Measurements from ENCODE around the gene NTRK1. TPM values are rescaled to one million over a fixed set of nuclear protein-coding genes. Genes with fewer than 3 reads are reported as not detected.

The NTRK1 gene
- total and polyA plus RNA-seq, 2 experiments from 2014 or later: 0.08 to 0.11 TPM

DNA sequence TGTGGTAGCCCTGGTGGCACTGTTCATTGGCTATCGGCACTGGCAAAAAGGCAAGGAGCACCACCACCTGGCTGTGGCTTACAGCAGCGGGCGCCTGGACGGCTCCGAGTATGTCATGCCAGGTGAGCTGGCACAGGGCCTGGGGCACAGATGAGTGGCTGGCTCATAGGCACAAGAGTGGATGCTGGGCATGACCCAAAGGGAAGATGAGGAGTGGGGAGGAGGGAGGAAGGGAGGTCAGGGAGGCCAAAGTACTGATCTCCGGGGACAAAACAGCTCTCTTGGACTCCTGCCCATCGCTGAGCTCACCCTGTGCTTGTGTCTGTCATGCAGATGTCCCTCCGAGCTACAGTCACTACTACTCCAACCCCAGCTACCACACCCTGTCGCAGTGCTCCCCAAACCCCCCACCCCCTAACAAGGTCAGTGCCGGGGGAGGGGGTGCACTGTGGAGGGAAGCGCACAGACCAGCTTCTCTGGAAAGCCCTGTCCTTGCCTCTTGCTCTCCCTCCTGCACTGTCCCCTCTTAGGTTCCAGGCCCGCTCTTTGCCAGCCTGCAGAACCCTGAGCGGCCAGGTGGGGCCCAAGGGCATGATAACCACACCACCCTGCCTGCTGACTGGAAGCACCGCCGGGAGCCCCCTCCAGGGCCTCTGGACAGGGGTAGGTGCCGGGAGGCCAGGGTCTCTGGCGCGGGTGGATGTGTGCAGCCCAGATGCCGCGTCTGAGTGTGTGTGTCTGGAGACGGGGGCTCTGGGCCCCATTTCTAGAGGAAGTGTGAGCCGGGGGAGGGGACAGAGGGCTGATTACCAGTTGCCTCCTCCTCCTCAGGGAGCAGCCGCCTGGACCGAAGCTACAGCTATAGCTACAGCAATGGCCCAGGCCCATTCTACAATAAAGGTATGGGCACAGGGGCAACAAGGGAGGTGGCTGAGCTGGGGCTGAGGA lies 52.5 kb downstream of the NTRK1 start:
- no peaks in the 10 kb centered on the region for H4K20me1 ChIP-seq (ENCODE audit: insufficient read depth)
- no peaks in the 10 kb centered on the region for H3K79me2 ChIP-seq (ENCODE audit: insufficient read depth)
- no peak for DNase-seq
- 58 to 68% methylated on average over 18 to 24 of the region's 24 CpGs for WGBS, 2 experiments (ENCODE audit: low coverage in 1 of 2, low lambda C conversion rate in 2 of 2, missing lambda C conversion rate in 2 of 2)
- H3K4me3 ChIP-seq: no peak overlapping the region
- no peak overlapping the region for H3K4me2 ChIP-seq (ENCODE audit: unreplicated experiment)
- H3K9ac ChIP-seq: no peak overlapping the region
- TF ChIP-seq EZH2phosphoT487 (IDR thresholded peaks at IDR 0.05; ENCODE audit: insufficient read depth, low read depth) (no peak), EZH2 (IDR thresholded peaks at IDR 0.05; ENCODE audit: insufficient read depth, poor library complexity, severe bottlenecking) (no peak)
- H3K9me2 ChIP-seq (ENCODE audit: insufficient read depth): no peaks in the 10 kb centered on the region
- in situ Hi-C loops (cut with MboI): no loop called here
- peaks cover 6% of the 10 kb centered on the region; the same call in 1 of the 2 replicates for H3K4me1 ChIP-seq (ENCODE audit: insufficient read depth)
- 0 out of 2 replicates have a peak, but pooled peaks cover 4% of the 10 kb centered on the region for H3F3A ChIP-seq (ENCODE audit: insufficient read depth)
- H3K27ac ChIP-seq: no peak overlapping the region
- H2AFZ ChIP-seq: no peak overlapping the region
- no peaks in the 10 kb centered on the region for H3K9me3 ChIP-seq (ENCODE audit: low read depth)
- no peaks in the 10 kb centered on the region for H3K36me3 ChIP-seq (ENCODE audit: low read depth)
- no peaks in the 10 kb centered on the region for H3K27me3 ChIP-seq (replicated peaks; ENCODE audit: insufficient read depth)

DNA sequence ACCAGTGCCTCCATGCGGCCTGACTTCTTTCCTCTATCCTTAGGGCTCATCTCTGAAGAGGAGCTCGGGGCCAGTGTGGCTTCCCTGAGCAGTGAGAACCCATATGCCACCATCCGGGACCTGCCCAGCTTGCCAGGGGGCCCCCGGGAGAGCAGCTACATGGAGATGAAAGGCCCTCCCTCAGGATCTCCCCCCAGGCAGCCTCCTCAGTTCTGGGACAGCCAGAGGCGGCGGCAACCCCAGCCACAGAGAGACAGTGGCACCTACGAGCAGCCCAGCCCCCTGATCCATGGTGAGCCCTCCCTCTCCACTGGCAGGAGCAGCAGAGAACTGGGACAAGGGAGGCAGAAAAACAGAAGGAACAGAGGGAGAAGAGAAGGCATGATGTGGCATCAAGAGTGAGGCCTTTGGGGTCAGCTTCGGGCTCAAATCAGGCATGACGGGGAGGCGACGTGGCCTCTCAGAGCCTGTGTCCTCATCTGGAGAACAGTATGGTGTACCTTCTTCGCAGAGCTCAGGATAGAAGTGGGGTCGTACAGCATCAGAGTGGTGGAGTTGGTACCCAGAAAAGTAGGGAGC lies 53.2 kb downstream of the NTRK1 start:
- in situ Hi-C loops (cut with MboI): no loop called here
- DNase-seq: no peak
- Histone ChIP-seq H3F3A (ENCODE audit: insufficient read depth) (peaks cover 5% of the 10 kb centered on the region; the same call in 1 of the 2 replicates), H3K9me2 (ENCODE audit: insufficient read depth) (no peaks in the 10 kb centered on the region), H3K27me3 (replicated peaks; ENCODE audit: insufficient read depth) (no peaks in the 10 kb centered on the region), H3K27ac (no peak overlapping the region), H3K79me2 (ENCODE audit: insufficient read depth) (no peaks in the 10 kb centered on the region), H2AFZ (no peak overlapping the region), H4K20me1 (ENCODE audit: insufficient read depth) (no peaks in the 10 kb centered on the region), H3K36me3 (ENCODE audit: low read depth) (no peaks in the 10 kb centered on the region), H3K4me3 (no peak overlapping the region), H3K4me1 (ENCODE audit: insufficient read depth) (peaks cover 6% of the 10 kb centered on the region; the same call in 1 of the 2 replicates), H3K4me2 (ENCODE audit: unreplicated experiment) (no peak overlapping the region), H3K9me3 (ENCODE audit: low read depth) (no peaks in the 10 kb centered on the region), H3K9ac (no peak overlapping the region)
- WGBS, 2 experiments (ENCODE audit: low coverage in 1 of 2, low lambda C conversion rate in 2 of 2, missing lambda C conversion rate in 2 of 2): 87 to 90% methylated on average over 12 to 13 of the region's 13 CpGs
- TF ChIP-seq EZH2 (IDR thresholded peaks at IDR 0.05; ENCODE audit: insufficient read depth, poor library complexity, severe bottlenecking) (no peak), EZH2phosphoT487 (IDR thresholded peaks at IDR 0.05; ENCODE audit: insufficient read depth, low read depth) (no peak)

DNA sequence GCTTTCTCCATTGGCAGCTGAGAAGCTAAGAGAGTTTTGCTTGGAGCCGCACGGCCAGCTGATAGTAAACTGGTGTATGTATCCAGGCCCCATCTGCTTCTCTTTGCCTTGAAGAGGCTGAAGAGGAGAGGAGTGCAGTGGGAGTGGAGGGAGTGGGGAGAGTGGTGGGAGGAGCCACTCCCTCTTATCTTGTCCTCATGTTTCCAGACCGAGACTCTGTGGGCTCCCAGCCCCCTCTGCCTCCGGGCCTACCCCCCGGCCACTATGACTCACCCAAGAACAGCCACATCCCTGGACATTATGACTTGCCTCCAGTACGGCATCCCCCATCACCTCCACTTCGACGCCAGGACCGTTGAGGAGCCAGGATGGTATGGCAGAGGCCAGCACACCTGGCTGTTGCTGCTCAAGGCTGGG lies 53.8 kb downstream of the NTRK1 start:
- 67 to 78% methylated on average over 8 to 9 of the region's 9 CpGs for WGBS, 2 experiments (ENCODE audit: low coverage in 1 of 2, low lambda C conversion rate in 2 of 2, missing lambda C conversion rate in 2 of 2)
- DNase-seq: no peak

DNA sequence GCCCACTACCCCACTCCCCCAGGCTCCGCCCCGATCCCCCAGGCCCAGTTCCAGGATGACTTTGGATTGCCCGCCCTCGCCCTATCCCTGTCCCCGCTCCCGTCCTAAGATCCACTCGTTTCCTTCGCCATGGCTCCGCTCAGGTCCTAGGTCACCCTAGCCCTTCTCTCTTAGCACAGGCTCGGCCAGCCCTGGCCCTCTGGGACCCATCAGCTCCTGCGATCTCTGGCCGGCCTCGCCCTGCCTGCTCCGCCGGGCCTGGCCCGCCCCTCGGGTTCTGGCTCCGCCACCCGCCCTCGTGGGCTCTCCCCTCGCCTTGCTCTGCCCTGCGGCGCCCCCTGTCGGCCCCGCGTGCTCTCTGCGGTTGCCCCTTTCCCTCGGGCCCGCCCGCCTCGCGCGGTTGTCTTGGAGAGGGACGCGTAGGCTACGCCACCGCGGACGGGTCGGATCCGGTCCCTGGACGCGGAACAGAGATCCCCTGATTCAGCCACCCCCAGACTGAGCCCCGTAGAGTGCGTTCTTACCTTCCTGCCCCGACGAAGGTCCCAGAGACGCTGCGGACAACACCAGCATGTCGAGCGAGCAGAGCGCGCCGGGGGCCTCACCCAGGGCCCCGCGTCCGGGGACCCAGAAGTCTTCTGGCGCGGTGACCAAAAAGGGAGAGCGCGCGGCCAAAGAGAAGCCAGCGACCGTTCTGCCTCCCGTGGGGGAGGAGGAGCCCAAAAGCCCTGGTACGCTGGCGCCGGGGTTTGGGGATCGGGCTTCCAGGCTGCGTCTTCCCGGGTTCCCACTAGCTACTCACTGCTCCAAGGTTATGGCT lies 59.8 kb downstream of the NTRK1 start, which contains the start of gene LRRC71:
LRRC71 (plus strand) TSS at position 400 of the 820 bp plus-strand sequence; CDS start at position 572, 172 bp downstream.
- peak; percentile 93 for DNase-seq
- Histone ChIP-seq H3K9me3 (ENCODE audit: low read depth) (no peaks in the 10 kb centered on the region), H3F3A (ENCODE audit: insufficient read depth) (peaks cover 10% of the 10 kb centered on the region), H3K4me3 (peak within 1 kb of the TSS; percentile 71), H3K4me1 (ENCODE audit: insufficient read depth) (no peaks in the 10 kb centered on the region), H3K9me2 (ENCODE audit: insufficient read depth) (no peaks in the 10 kb centered on the region), H3K9ac (peak within 1 kb of the TSS; percentile 48; the same call in 1 of the 2 replicates), H3K79me2 (ENCODE audit: insufficient read depth) (no peaks in the 10 kb centered on the region), H4K20me1 (ENCODE audit: insufficient read depth) (no peaks in the 10 kb centered on the region), H3K4me2 (ENCODE audit: unreplicated experiment) (peak within 1 kb of the TSS; percentile 80), H3K36me3 (ENCODE audit: low read depth) (no peaks in the 10 kb centered on the region), H2AFZ (peak within 1 kb of the TSS; percentile 91), H3K27ac (no peak within 1 kb of the TSS), H3K27me3 (replicated peaks; ENCODE audit: insufficient read depth) (peaks cover 39% of the 10 kb centered on the region)
- in situ Hi-C loops (cut with MboI): no loop called here
- peak; percentile 39; the same call in 1 of the 2 replicates for TF ChIP-seq EZH2phosphoT487 (IDR thresholded peaks at IDR 0.05; ENCODE audit: insufficient read depth, low read depth)
- TF ChIP-seq EZH2 (IDR thresholded peaks at IDR 0.05; ENCODE audit: insufficient read depth, poor library complexity, severe bottlenecking): peak; percentile 73
- WGBS, 2 experiments (ENCODE audit: low coverage in 1 of 2, low lambda C conversion rate in 2 of 2, missing lambda C conversion rate in 2 of 2): 6 to 10% methylated on average over 43 to 71 of the region's 71 CpGs

More for the DNA sequence above, 53.8 kb downstream of the NTRK1 start:
- Histone ChIP-seq H2AFZ (no peak overlapping the region), H4K20me1 (ENCODE audit: insufficient read depth) (no peaks in the 10 kb centered on the region), H3K79me2 (ENCODE audit: insufficient read depth) (no peaks in the 10 kb centered on the region), H3K36me3 (ENCODE audit: low read depth) (no peaks in the 10 kb centered on the region), H3K27ac (no peak overlapping the region), H3K4me2 (ENCODE audit: unreplicated experiment) (no peak overlapping the region), H3K9me3 (ENCODE audit: low read depth) (no peaks in the 10 kb centered on the region), H3K4me1 (ENCODE audit: insufficient read depth) (peaks cover 6% of the 10 kb centered on the region; the same call in 1 of the 2 replicates), H3K9ac (no peak overlapping the region), H3F3A (ENCODE audit: insufficient read depth) (peaks cover 10% of the 10 kb centered on the region), H3K27me3 (replicated peaks; ENCODE audit: insufficient read depth) (no peaks in the 10 kb centered on the region), H3K4me3 (no peak overlapping the region), H3K9me2 (ENCODE audit: insufficient read depth) (no peaks in the 10 kb centered on the region)
- TF ChIP-seq EZH2 (IDR thresholded peaks at IDR 0.05; ENCODE audit: insufficient read depth, poor library complexity, severe bottlenecking) (no peak), EZH2phosphoT487 (IDR thresholded peaks at IDR 0.05; ENCODE audit: insufficient read depth, low read depth) (no peak)
- in situ Hi-C loops (cut with MboI): no loop called here
